ENCODE measurements around the gene FA2H. TPM values are rescaled to one million over a fixed set of nuclear protein-coding genes. Genes with fewer than 3 reads are reported as not detected.
A peak's percentile ranks its signal among the peaks of the same experiment; 100 is the strongest.

Gene FA2H
- total and polyA plus RNA-seq, 2 of the 13 experiments (the other 11 are each of a cell fraction or from before 2014, with no cell fraction given): 0.20 TPM; not detected in 1

GRCh38 chr16:74700438-74701225 lies 74.0 kb downstream of the FA2H start, which contains the start of gene MLKL (continued):
- TF ChIP-seq STAT6 (CRISPR knock-in tag; IDR thresholded peaks at IDR 0.05; ENCODE audit: borderline replicate concordance) (no peak; the same call in 1 of the 2 replicates), ZNF674 (CRISPR knock-in tag; IDR thresholded peaks at IDR 0.05; ENCODE audit: low read depth) (no peak), PHF21A (CRISPR knock-in tag; IDR thresholded peaks at IDR 0.05) (0 out of 2 replicates have a peak, but pooled peaks have one; percentile 18), JARID2 (CRISPR knock-in tag; IDR thresholded peaks at IDR 0.05; ENCODE audit: insufficient replicate concordance) (peak; percentile 20), MBD4 (IDR thresholded peaks at IDR 0.05; ENCODE audit: borderline replicate concordance, low read length) (no peak), TARDBP (CRISPR knock-in tag; IDR thresholded peaks at IDR 0.05) (peak; percentile 48; the same call in 1 of the 2 replicates), ZNF12 (CRISPR knock-in tag; IDR thresholded peaks at IDR 0.05) (0 out of 2 replicates have a peak, but pooled peaks have one; percentile 66), ZBTB37 (CRISPR knock-in tag; IDR thresholded peaks at IDR 0.05) (peak; percentile 73; the same call in 1 of the 2 replicates), THYN1 (CRISPR knock-in tag; IDR thresholded peaks at IDR 0.05; ENCODE audit: borderline replicate concordance, low read depth) (no peak), SOX13 (IDR thresholded peaks at IDR 0.05) (no peak), SOX13 (CRISPR knock-in tag; conservative IDR thresholded peaks at IDR 0.05 in 1 of 2, IDR thresholded peaks at IDR 0.05 in 1 of 2) (0 out of 4 replicates have a peak, but pooled peaks of 1 of the 2 experiments have one; percentile 40), ZNF543 (CRISPR knock-in tag; IDR thresholded peaks at IDR 0.05) (peak; percentile 88; the same call in 1 of the 2 replicates), GABPB1 (CRISPR knock-in tag; IDR thresholded peaks at IDR 0.05) (peak; percentile 81), PHF20 (CRISPR knock-in tag; IDR thresholded peaks at IDR 0.05) (peak; percentile 64), HBP1 (CRISPR knock-in tag; IDR thresholded peaks at IDR 0.05; ENCODE audit: low read depth) (peak; percentile 67; the same call in 1 of the 2 replicates), ARID4A (CRISPR knock-in tag; IDR thresholded peaks at IDR 0.05; ENCODE audit: borderline replicate concordance) (peak; percentile 93), TCF7 (IDR thresholded peaks at IDR 0.05; ENCODE audit: low read depth) (no peak), SIN3B (IDR thresholded peaks at IDR 0.05; ENCODE audit: low read length) (no peak), ZNF780A (CRISPR knock-in tag; IDR thresholded peaks at IDR 0.05) (no peak; the same call in 1 of the 2 replicates)
